A549 (cell line): ENCODE data around the gene SMIM32. TPM values are rescaled to one million over a fixed set of nuclear protein-coding genes. Genes with fewer than 3 reads are reported as not detected.

Experiments
- ATAC-seq, 2 experiments: fragments of 200-7000 bp in 1 of 2; fragments of >200 bp in 1 of 2; cut with Nextera tagmentation in 1 of 2; cut with Tn5 transposase in 1 of 2; 3 replicates each; pipeline versions ENCODE4 v1.8.0 to v1.9.1; 2018 to 2020; ENCODE audit warnings: mild to moderate bottlenecking in 1 of 2, moderate library complexity in 1 of 2
- CTCF ChIA-PET: fragments of 300-600 bp; sonication (Branson Sonifier 250); formaldehyde crosslinking; extraction: SDS; loops from one replicate; lab custom pipeline; 2021; ENCODE audit warnings: antibody characterized with exemption, inconsistent platforms; lab: Yijun Ruan, JAX
- POLR2A ChIA-PET: fragments of 350-600 bp; formaldehyde crosslinking; extraction: SDS; loops from one replicate; lab custom pipeline; 2021; ENCODE audit warnings: antibody characterized with exemption, inconsistent platforms; lab: Yijun Ruan, JAX
- DNase-seq, 2 experiments: peaks; one replicate each; pipeline versions ENCODE4 v3.0.0 to v3.0.0-alpha.2; 2011 to 2016; ENCODE audit warnings: low read depth in 1 of 2, low spot score in 1 of 2
- FAIRE-seq: peaks from 2 replicates; lab custom pipeline; 2011; peaks lifted over from hg19 to GRCh38; lab: Jason Lieb, UNC
- H3K27ac ChIP-seq, 2 experiments: fragments of >200 bp; sonication (Bioruptor Twin); formaldehyde crosslinking; 3 replicates each; pipeline ENCODE4 v1.5.1; 2016 to 2017
- H3K4me1 ChIP-seq: fragments of >200 bp; sonication (Bioruptor Twin); formaldehyde crosslinking; 3 replicates; pipeline ENCODE4 v1.6.1; 2016
- H3K4me2 ChIP-seq: fragments of >200 bp; sonication (Bioruptor Twin); formaldehyde crosslinking; 3 replicates; pipeline ENCODE4 v1.6.1; 2016
- H3K4me3 ChIP-seq: fragments of >200 bp; sonication (Bioruptor Twin); formaldehyde crosslinking; 3 replicates; pipeline ENCODE4 v1.5.1; 2016
- H3K9me3 ChIP-seq: fragments of >200 bp; sonication (Bioruptor Twin); formaldehyde crosslinking; 3 replicates; pipeline ENCODE4 v1.6.1; 2016
- CBX2 ChIP-seq: fragments of 200-600 bp; sonication (generic); IDR thresholded peaks from 2 replicates; pipeline ENCODE4 v1.6.1; 2016; ENCODE audit warnings: low read depth, mild to moderate bottlenecking, borderline replicate concordance
- CTCF ChIP-seq: fragments of >200 bp; sonication (Bioruptor Twin); formaldehyde crosslinking; IDR thresholded peaks from 3 replicates; pipeline ENCODE4 v1.5.1; 2016
- EHF ChIP-seq: fragments of 250-450 bp; sonication (Bioruptor Pico); IDR thresholded peaks from 2 replicates; pipeline ENCODE4 v1.5.0; 2020; ENCODE audit warnings: mild to moderate bottlenecking
- EHMT2 ChIP-seq: fragments of 200-600 bp; sonication (generic); IDR thresholded peaks from 2 replicates; pipeline ENCODE4 v1.6.1; 2016; ENCODE audit warnings: antibody characterized with exemption, low read depth, mild to moderate bottlenecking, moderate library complexity
- EP300 ChIP-seq, 2 experiments: fragments of >200 bp; sonication (Bioruptor Twin); formaldehyde crosslinking; IDR thresholded peaks; 2 replicates in 1 of 2; 3 replicates in 1 of 2; pipeline ENCODE4 v1.6.1; 2016 to 2017
- ESRRA ChIP-seq: fragments of 150-350 bp; IDR thresholded peaks from 2 replicates; pipeline ENCODE4 v1.6.1; 2014; ENCODE audit warnings: mild to moderate bottlenecking, low read length, borderline replicate concordance
- HDAC2 ChIP-seq: fragments of 200-600 bp; sonication (generic); IDR thresholded peaks from 2 replicates; pipeline ENCODE4 v1.6.1; 2016
- HOXA7 ChIP-seq: fragments of 250-450 bp; sonication (Bioruptor Pico); IDR thresholded peaks from 2 replicates; pipeline ENCODE4 v1.5.0; 2020; ENCODE audit warnings: mild to moderate bottlenecking, moderate library complexity
- KDM1A ChIP-seq: fragments of 200-600 bp; sonication (generic); IDR thresholded peaks from 2 replicates; pipeline ENCODE4 v1.6.1; 2016; ENCODE audit warnings: low read depth, mild to moderate bottlenecking
- KDM5A ChIP-seq: fragments of 200-600 bp; sonication (generic); IDR thresholded peaks from 2 replicates; pipeline ENCODE4 v1.6.1; 2016; ENCODE audit warnings: antibody characterized with exemption, mild to moderate bottlenecking
- MAFK ChIP-seq: fragments of 450-650 bp; IDR thresholded peaks from 2 replicates; pipeline ENCODE4 v1.6.1; 2014; ENCODE audit not compliant: partially characterized antibody
- MAX ChIP-seq: IDR thresholded peaks from 2 replicates; pipeline ENCODE4 v1.6.1; 2012
- NFE2L2 ChIP-seq: fragments of 150-350 bp; conservative IDR thresholded peaks from 2 replicates; pipeline ENCODE4 v1.6.1; 2014; ENCODE audit warnings: low read length
- NR3C1 ChIP-seq: fragments of >200 bp; sonication (Bioruptor Twin); formaldehyde crosslinking; IDR thresholded peaks from 3 replicates; pipeline ENCODE4 v1.6.1; 2017
- RCOR1 ChIP-seq: fragments of 150-350 bp; IDR thresholded peaks from 2 replicates; pipeline ENCODE4 v1.6.1; 2014; ENCODE audit warnings: antibody characterized with exemption, low read length, low read depth
- SREBF2 ChIP-seq: fragments of 450-650 bp; IDR thresholded peaks from 2 replicates; pipeline ENCODE4 v1.6.1; 2014; ENCODE audit warnings: mild to moderate bottlenecking, moderate library complexity
- ZC3H11A ChIP-seq: fragments of 450-650 bp; IDR thresholded peaks from 2 replicates; pipeline ENCODE4 v1.6.1; 2014; ENCODE audit warnings: antibody characterized with exemption, mild to moderate bottlenecking
- ZNF302 ChIP-seq: fragments of 250-450 bp; sonication (Bioruptor Pico); IDR thresholded peaks from 2 replicates; pipeline ENCODE4 v1.9.0; 2021; ENCODE audit warnings: inconsistent platforms, mild to moderate bottlenecking, moderate library complexity
- ZSCAN20 ChIP-seq: fragments of 250-450 bp; sonication (Bioruptor Pico); IDR thresholded peaks from 2 replicates; pipeline ENCODE4 v1.8.0; 2022; ENCODE audit warnings: mild to moderate bottlenecking, moderate library complexity
- WGBS: methylation state at CpG from one replicate; pipeline ENCODE4 v1.1.6; 2017; ENCODE audit errors: missing lambda C conversion rate; 5-methylcytosine and 5-hydroxymethylcytosine counted together
- polyA plus RNA-seq, 4 experiments: library from polyadenylated mRNA; depleted of rRNA in 3 of 4; stranded (reverse); fragments of >200 nt; fragmentation: RNase III in 1 of 4; extraction: RNeasy Plus Mini Kit Qiagen cat#74134 plus additional on column Dnase treatment in 1 of 4; gene quantifications; 2 replicates in 3 of 4; 3 replicates in 1 of 4; pipeline ENCODE4 v1.2.3, GENCODE V29; 2011 to 2017
- TF ChIP-seq, protein P1 (sequence below): fragments of 200-600 bp; sonication (generic); IDR thresholded peaks from 2 replicates; pipeline ENCODE4 v1.6.1; 2016; ENCODE audit warnings: antibody characterized with exemption, mild to moderate bottlenecking, moderate library complexity
- TF ChIP-seq, protein P2 (sequence below): fragments of 150-350 bp; IDR thresholded peaks from 2 replicates; pipeline ENCODE4 v1.6.1; 2014; ENCODE audit warnings: low read depth, mild to moderate bottlenecking, low read length
- TF ChIP-seq, protein P3 (sequence below): IDR thresholded peaks from 2 replicates; pipeline ENCODE4 v1.6.1; 2012

SMIM32 gene
- polyA plus RNA-seq, 2 of the 4 experiments (the other 2 are of a cell fraction), result not detected

DNA sequence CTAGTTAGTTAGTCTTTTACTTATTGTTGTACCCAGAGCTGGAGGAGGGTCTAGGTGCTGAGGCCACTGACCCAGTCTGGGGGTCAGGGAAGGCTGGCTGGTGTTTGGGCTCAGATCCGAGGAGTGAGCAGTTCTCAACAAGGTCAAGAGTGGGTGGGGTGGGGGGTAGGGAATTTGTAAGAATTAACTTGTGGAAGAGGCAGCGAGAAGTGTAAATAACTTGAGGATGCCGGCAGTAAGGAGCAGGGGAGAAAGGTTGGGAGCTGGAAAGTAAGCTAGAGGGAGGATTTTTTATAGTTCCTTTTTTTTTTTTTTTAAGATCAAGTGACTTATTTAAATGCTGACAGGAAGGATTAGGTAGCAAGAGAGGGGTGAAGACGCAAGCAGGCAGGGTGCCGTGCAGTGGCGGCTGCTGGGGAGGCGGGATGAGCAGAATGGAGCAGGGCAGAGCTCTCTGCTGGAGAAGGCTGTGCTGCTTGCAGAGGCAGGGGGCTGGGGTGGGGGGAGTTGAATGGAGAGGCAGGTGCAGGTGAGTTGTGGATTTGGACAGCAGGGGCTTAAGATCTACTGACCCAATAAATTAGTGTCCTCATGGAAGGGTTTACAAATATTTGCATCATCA is 35.3 kb upstream of the SMIM32 start:
- Histone ChIP-seq H3K9me3 (no peaks in the 10 kb centered on the region), H3K4me1 (no peaks in the 10 kb centered on the region), H3K4me2 (no peak overlapping the region), H3K27ac (no peak overlapping the region), H3K4me3 (no peak overlapping the region)
- no peak for FAIRE-seq
- ChIA-PET POLR2A (no interaction called here), CTCF (interaction anchor here (0.9 to 1.9 kb wide), 4 partner anchors 14 to 398 kb away, joined by 3 to 5 read pairs (median 4); partner anchors contain the start of gene SLC25A48)
- no peak for ATAC-seq
- TF ChIP-seq, protein P1, sequence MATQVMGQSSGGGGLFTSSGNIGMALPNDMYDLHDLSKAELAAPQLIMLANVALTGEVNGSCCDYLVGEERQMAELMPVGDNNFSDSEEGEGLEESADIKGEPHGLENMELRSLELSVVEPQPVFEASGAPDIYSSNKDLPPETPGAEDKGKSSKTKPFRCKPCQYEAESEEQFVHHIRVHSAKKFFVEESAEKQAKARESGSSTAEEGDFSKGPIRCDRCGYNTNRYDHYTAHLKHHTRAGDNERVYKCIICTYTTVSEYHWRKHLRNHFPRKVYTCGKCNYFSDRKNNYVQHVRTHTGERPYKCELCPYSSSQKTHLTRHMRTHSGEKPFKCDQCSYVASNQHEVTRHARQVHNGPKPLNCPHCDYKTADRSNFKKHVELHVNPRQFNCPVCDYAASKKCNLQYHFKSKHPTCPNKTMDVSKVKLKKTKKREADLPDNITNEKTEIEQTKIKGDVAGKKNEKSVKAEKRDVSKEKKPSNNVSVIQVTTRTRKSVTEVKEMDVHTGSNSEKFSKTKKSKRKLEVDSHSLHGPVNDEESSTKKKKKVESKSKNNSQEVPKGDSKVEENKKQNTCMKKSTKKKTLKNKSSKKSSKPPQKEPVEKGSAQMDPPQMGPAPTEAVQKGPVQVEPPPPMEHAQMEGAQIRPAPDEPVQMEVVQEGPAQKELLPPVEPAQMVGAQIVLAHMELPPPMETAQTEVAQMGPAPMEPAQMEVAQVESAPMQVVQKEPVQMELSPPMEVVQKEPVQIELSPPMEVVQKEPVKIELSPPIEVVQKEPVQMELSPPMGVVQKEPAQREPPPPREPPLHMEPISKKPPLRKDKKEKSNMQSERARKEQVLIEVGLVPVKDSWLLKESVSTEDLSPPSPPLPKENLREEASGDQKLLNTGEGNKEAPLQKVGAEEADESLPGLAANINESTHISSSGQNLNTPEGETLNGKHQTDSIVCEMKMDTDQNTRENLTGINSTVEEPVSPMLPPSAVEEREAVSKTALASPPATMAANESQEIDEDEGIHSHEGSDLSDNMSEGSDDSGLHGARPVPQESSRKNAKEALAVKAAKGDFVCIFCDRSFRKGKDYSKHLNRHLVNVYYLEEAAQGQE, result no peak
- TF ChIP-seq, protein P2, sequence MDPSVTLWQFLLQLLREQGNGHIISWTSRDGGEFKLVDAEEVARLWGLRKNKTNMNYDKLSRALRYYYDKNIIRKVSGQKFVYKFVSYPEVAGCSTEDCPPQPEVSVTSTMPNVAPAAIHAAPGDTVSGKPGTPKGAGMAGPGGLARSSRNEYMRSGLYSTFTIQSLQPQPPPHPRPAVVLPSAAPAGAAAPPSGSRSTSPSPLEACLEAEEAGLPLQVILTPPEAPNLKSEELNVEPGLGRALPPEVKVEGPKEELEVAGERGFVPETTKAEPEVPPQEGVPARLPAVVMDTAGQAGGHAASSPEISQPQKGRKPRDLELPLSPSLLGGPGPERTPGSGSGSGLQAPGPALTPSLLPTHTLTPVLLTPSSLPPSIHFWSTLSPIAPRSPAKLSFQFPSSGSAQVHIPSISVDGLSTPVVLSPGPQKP, result no peak
- TF ChIP-seq CTCF, result no peak
- no peak for TF ChIP-seq ZC3H11A
- TF ChIP-seq NR3C1, result no peak
- no peak for TF ChIP-seq CBX2
- no peak for TF ChIP-seq HOXA7 (CRISPR knock-in tag)
- TF ChIP-seq HDAC2, result no peak
- TF ChIP-seq ESRRA, result no peak
- TF ChIP-seq ZNF302 (CRISPR knock-in tag), result no peak
- no peak for TF ChIP-seq RCOR1
- TF ChIP-seq EP300 (IDR thresholded peaks at IDR 0.05), result no peak
- DNase-seq, result no peak
- 83% methylated on average over 6 of the region's 7 CpGs for WGBS

DNA sequence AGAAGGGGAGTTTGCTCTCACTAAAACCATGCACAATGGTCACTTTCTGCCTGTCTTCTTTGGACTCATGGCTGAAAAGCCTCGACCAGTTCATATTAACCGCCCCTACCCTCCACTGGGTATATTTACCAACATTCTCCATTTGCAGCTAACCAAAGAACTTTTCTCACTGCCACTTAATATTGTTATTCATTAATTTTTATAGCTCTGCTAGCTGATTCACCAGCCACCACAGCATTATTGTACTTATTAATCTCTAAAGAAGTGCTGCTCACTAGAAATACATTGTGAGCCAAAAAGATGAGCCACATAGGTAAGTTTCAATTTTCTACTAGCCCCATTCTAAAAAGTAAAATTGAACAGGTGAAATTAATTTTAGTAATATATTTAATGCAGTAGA is 33.4 kb upstream of the SMIM32 start:
- 2% methylated on average over 2 of the region's 2 CpGs for WGBS
- H3K9me3 ChIP-seq, result peaks cover 15% of the 10 kb centered on the region; the same call in 2 of the 3 replicates
- no peak for ATAC-seq
- POLR2A ChIA-PET, result no interaction called here
- no peak overlapping the region for H3K4me3 ChIP-seq
- TF ChIP-seq NFE2L2 (no peak), EHF (CRISPR knock-in tag) (no peak), ESRRA (no peak), EP300 (IDR thresholded peaks at IDR 0.05) (no peak), SREBF2 (no peak), KDM1A (no peak), MAX (no peak), ZNF302 (CRISPR knock-in tag) (no peak), ZSCAN20 (CRISPR knock-in tag) (no peak), EHMT2 (no peak), MAFK (no peak), KDM5A (no peak)
- TF ChIP-seq, protein P3, sequence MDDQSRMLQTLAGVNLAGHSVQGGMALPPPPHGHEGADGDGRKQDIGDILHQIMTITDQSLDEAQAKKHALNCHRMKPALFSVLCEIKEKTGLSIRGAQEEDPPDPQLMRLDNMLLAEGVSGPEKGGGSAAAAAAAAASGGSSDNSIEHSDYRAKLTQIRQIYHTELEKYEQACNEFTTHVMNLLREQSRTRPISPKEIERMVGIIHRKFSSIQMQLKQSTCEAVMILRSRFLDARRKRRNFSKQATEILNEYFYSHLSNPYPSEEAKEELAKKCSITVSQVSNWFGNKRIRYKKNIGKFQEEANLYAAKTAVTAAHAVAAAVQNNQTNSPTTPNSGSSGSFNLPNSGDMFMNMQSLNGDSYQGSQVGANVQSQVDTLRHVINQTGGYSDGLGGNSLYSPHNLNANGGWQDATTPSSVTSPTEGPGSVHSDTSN, result no peak
- TF ChIP-seq, protein P1, result no peak
- no peak overlapping the region for H3K27ac ChIP-seq
- no peak for DNase-seq
- no peak overlapping the region for H3K4me2 ChIP-seq
- CTCF ChIA-PET, result no interaction called here
- H3K4me1 ChIP-seq, result no peaks in the 10 kb centered on the region
- no peak for FAIRE-seq
